SK-N-DZ (cell line): ENCODE results near the gene GLIPR1L2.
"Not testable (repeated sequence)": the region's sequence is repeated elsewhere in the genome, so short reads cannot be mapped to it uniquely, and the experiment has no call there.

Experiments used
- DNase-seq: peaks from one replicate; pipeline ENCODE4 v3.0.0-alpha.2; 2015; ENCODE audit warnings: low spot score

GLIPR1L2 gene

GRCh38 chr12:75432924-75433323, 42.0 kb downstream of the GLIPR1L2 start:
- no peak for DNase-seq

- no peak for DNase-seq
Observed at GRCh38 chr12:75437564-75437963, 46.7 kb downstream of the GLIPR1L2 start.

- no peak for DNase-seq
Observed at GRCh38 chr12:75438059-75438754, 47.3 kb downstream of the GLIPR1L2 start.

GRCh38 chr12:75439048-75439447, 48.2 kb downstream of the GLIPR1L2 start:
- no peak for DNase-seq

- DNase-seq = no peak
Observed at GRCh38 chr12:75439930-75440329, 49.0 kb downstream of the GLIPR1L2 start.

GRCh38 chr12:75441687-75442449, 51.0 kb downstream of the GLIPR1L2 start:
- not testable (repeated sequence) for DNase-seq

- not testable (repeated sequence) for DNase-seq
Observed at GRCh38 chr12:75442454-75442853, 51.6 kb downstream of the GLIPR1L2 start.

- no peak for DNase-seq
Observed at GRCh38 chr12:75443709-75444108, 52.8 kb downstream of the GLIPR1L2 start.

- DNase-seq = no peak
Observed at GRCh38 chr12:75444429-75445136, 53.7 kb downstream of the GLIPR1L2 start.

GRCh38 chr12:75445137-75445507, 54.2 kb downstream of the GLIPR1L2 start:
- not testable (repeated sequence) for DNase-seq

- no peak for DNase-seq
Observed at GRCh38 chr12:75446857-75447256, 56.0 kb downstream of the GLIPR1L2 start.

- no peak for DNase-seq
Observed at GRCh38 chr12:75447691-75448393, 57.0 kb downstream of the GLIPR1L2 start.

- no peak for DNase-seq
Observed at GRCh38 chr12:75452675-75453330, 61.9 kb downstream of the GLIPR1L2 start.

GRCh38 chr12:75455839-75456238, 65.0 kb downstream of the GLIPR1L2 start:
- no peak for DNase-seq

GRCh38 chr12:75457191-75457590, 66.3 kb downstream of the GLIPR1L2 start:
- DNase-seq = no peak

GRCh38 chr12:75457866-75458265, 67.0 kb downstream of the GLIPR1L2 start:
- peak; percentile 29 for DNase-seq

- no peak for DNase-seq
Observed at GRCh38 chr12:75459755-75460154, 68.9 kb downstream of the GLIPR1L2 start.

GRCh38 chr12:75460204-75460603, 69.3 kb downstream of the GLIPR1L2 start:
- no peak for DNase-seq

GRCh38 chr12:75471902-75472890, 81.3 kb downstream of the GLIPR1L2 start:
- DNase-seq = no peak

- no peak for DNase-seq
Observed at GRCh38 chr12:75474116-75474515, 83.2 kb downstream of the GLIPR1L2 start.
